H9 (cell line): ENCODE results near the gene TIGD3. TPM values are rescaled to one million over a fixed set of nuclear protein-coding genes. Genes with fewer than 3 reads are reported as not detected.

Source experiments
- DNase-seq: peaks from one replicate; pipeline ENCODE4 v3.0.0-alpha.2; 2017
- H2AFZ ChIP-seq: one replicate; pipeline ENCODE4 v1.6.1; 2013; ENCODE audit warnings: mild to moderate bottlenecking, low read length, control low read depth, moderate library complexity
- H2AK5ac ChIP-seq: 2 replicates; pipeline ENCODE4 v1.6.1; 2013; ENCODE audit warnings: low read length, control low read depth, mixed read lengths; ENCODE audit not compliant: insufficient read length
- H2BK120ac ChIP-seq: one replicate; pipeline ENCODE4 v1.6.1; 2013; ENCODE audit warnings: low read depth, mild to moderate bottlenecking, low read length, control low read depth, inconsistent platforms; ENCODE audit not compliant: poor library complexity, severe bottlenecking
- H2BK12ac ChIP-seq: 2 replicates; pipeline ENCODE4 v1.6.1; 2013; ENCODE audit warnings: low read length, control low read depth, mixed read lengths, low read depth; ENCODE audit not compliant: insufficient read length
- H2BK15ac ChIP-seq: 2 replicates; pipeline ENCODE4 v1.6.1; 2013; ENCODE audit warnings: low read depth, low read length, control low read depth
- H2BK20ac ChIP-seq: one replicate; pipeline ENCODE4 v1.6.1; 2013; ENCODE audit warnings: low read depth, mild to moderate bottlenecking, low read length, control low read depth, inconsistent platforms; ENCODE audit not compliant: poor library complexity, severe bottlenecking
- H2BK5ac ChIP-seq: 2 replicates; pipeline ENCODE4 v1.6.1; 2013; ENCODE audit warnings: low read length, control low read depth, mixed read lengths; ENCODE audit not compliant: insufficient read length
- H3K14ac ChIP-seq: 2 replicates; pipeline ENCODE4 v1.6.1; 2013; ENCODE audit warnings: low read length, control low read depth; ENCODE audit not compliant: insufficient read depth
- H3K18ac ChIP-seq: 2 replicates; pipeline ENCODE4 v1.6.1; 2013; ENCODE audit warnings: low read depth, mild to moderate bottlenecking, mixed read lengths, low read length, control low read depth; ENCODE audit not compliant: insufficient read length
- H3K23ac ChIP-seq: 2 replicates; pipeline ENCODE4 v1.6.1; 2013; ENCODE audit warnings: low read length, control low read depth, mixed read lengths, low read depth; ENCODE audit not compliant: insufficient read length
- H3K23me2 ChIP-seq: 2 replicates; pipeline ENCODE4 v1.6.1; 2013; ENCODE audit warnings: low read depth, mild to moderate bottlenecking, mixed read lengths, low read length, control low read depth; ENCODE audit not compliant: insufficient read length, poor library complexity, severe bottlenecking
- H3K27ac ChIP-seq: 2 replicates; pipeline ENCODE4 v1.5.1; 2013; ENCODE audit warnings: low read length, control low read depth, mixed read lengths, low read depth; ENCODE audit not compliant: insufficient read length
- H3K27me3 ChIP-seq: 2 replicates; pipeline ENCODE4 v1.6.1; 2013; ENCODE audit warnings: low read length, control low read depth, inconsistent platforms; ENCODE audit not compliant: insufficient read depth
- H3K4ac ChIP-seq: 2 replicates; pipeline ENCODE4 v1.6.1; 2013; ENCODE audit warnings: low read depth, mild to moderate bottlenecking, control low read depth, inconsistent platforms, low read length, moderate library complexity
- H3K4me1 ChIP-seq: 2 replicates; pipeline ENCODE4 v1.6.1; 2013; ENCODE audit warnings: low read length, control low read depth, inconsistent platforms; ENCODE audit not compliant: insufficient read depth
- H3K4me2 ChIP-seq: 2 replicates; pipeline ENCODE4 v1.6.1; 2013; ENCODE audit warnings: low read length, control low read depth, mixed read lengths; ENCODE audit not compliant: insufficient read length, insufficient read depth
- H3K56ac ChIP-seq: 2 replicates; pipeline ENCODE4 v1.6.1; 2013; ENCODE audit warnings: low read depth, mild to moderate bottlenecking, mixed read lengths, low read length, control low read depth; ENCODE audit not compliant: insufficient read length
- H3K79me1 ChIP-seq: 2 replicates; pipeline ENCODE4 v1.6.1; 2013; ENCODE audit warnings: low read depth, mild to moderate bottlenecking, moderate library complexity, low read length, control low read depth, inconsistent platforms; ENCODE audit not compliant: insufficient read depth, poor library complexity, severe bottlenecking
- H3K79me2 ChIP-seq: 2 replicates; pipeline ENCODE4 v1.6.1; 2013; ENCODE audit warnings: low read length, control low read depth, inconsistent platforms; ENCODE audit not compliant: insufficient read depth
- H3K9ac ChIP-seq: 2 replicates; pipeline ENCODE4 v1.6.1; 2013; ENCODE audit warnings: low read length, control low read depth, mixed read lengths; ENCODE audit not compliant: insufficient read length; ENCODE audit errors: extremely low read depth
- H3K9me3 ChIP-seq: one replicate; pipeline ENCODE4 v1.6.1; 2013; ENCODE audit warnings: low read depth, low read length, inconsistent platforms; ENCODE audit not compliant: control insufficient read depth
- H3T11ph ChIP-seq: one replicate; pipeline ENCODE4 v1.6.1; 2013; ENCODE audit warnings: mild to moderate bottlenecking, low read length, control low read depth, inconsistent platforms
- H4K20me1 ChIP-seq: one replicate; pipeline ENCODE4 v1.6.1; 2013; ENCODE audit not compliant: control insufficient read depth, insufficient read length, insufficient read depth
- H4K5ac ChIP-seq: 2 replicates; pipeline ENCODE4 v1.6.1; 2013; ENCODE audit warnings: low read depth, mild to moderate bottlenecking, mixed read lengths, low read length, control low read depth; ENCODE audit not compliant: insufficient read length
- H4K8ac ChIP-seq: replicated peaks from 2 replicates; pipeline ENCODE4 v1.6.1; 2013; ENCODE audit warnings: low read length, control low read depth, mixed read lengths, low read depth; ENCODE audit not compliant: insufficient read length
- H4K91ac ChIP-seq: 2 replicates; pipeline ENCODE4 v1.6.1; 2013; ENCODE audit warnings: low read depth, mild to moderate bottlenecking, moderate library complexity, mixed read lengths, low read length, control low read depth; ENCODE audit not compliant: insufficient read length
- H3K27ac Mint-ChIP-seq, 3 experiments: 2 replicates in 2 of 3; 3 replicates in 1 of 3; pipeline ENCODE4 v1.8.0; 2020 to 2021; ENCODE audit warnings: mixed read lengths in 3 of 3, mild to moderate bottlenecking in 1 of 3, moderate library complexity in 1 of 3
- H3K27me3 Mint-ChIP-seq: 2 replicates; pipeline ENCODE4 v1.8.0; 2021; ENCODE audit warnings: low read depth, mild to moderate bottlenecking, moderate library complexity, mixed read lengths
- H3K36me3 Mint-ChIP-seq, 3 experiments: 2 replicates in 2 of 3; 3 replicates in 1 of 3; pipeline ENCODE4 v1.8.0; 2020 to 2021; ENCODE audit warnings: low read depth in 3 of 3, mixed read lengths in 3 of 3; ENCODE audit not compliant: insufficient read depth in 1 of 3
- H3K4me1 Mint-ChIP-seq, 2 experiments: 2 replicates each; pipeline ENCODE4 v1.8.0; 2020; ENCODE audit warnings: mixed read lengths in 2 of 2
- H3K4me3 Mint-ChIP-seq, 2 experiments: 2 replicates in 1 of 2; 3 replicates in 1 of 2; pipeline ENCODE4 v1.8.0; 2020 to 2021; ENCODE audit warnings: mild to moderate bottlenecking in 2 of 2, mixed read lengths in 2 of 2, moderate library complexity in 1 of 2
- H3K9me3 Mint-ChIP-seq, 2 experiments: 2 replicates in 1 of 2; 3 replicates in 1 of 2; pipeline ENCODE4 v1.8.0; 2020; ENCODE audit warnings: mild to moderate bottlenecking in 2 of 2, mixed read lengths in 2 of 2, moderate library complexity in 1 of 2
- WGBS: extraction: QIAGEN DNeasy Blood & Tissue Kit; methylation state at CpG from one replicate; pipeline ENCODE4 v1.1.7; 2013; ENCODE audit warnings: missing lambda C conversion rate, low lambda C conversion rate, mixed read lengths; ENCODE audit not compliant: insufficient read length; ENCODE audit errors: extremely low coverage; 5-methylcytosine and 5-hydroxymethylcytosine counted together
- total RNA-seq: library from RNA; stranded (reverse); gene quantifications from 2 replicates; pipeline ENCODE4 v1.2.1, GENCODE V29; 2021
- TF ChIP-seq, protein P1 (sequence below): fragments of 200-600 bp; sonication (generic); conservative IDR thresholded peaks from 3 replicates; pipeline ENCODE4 v1.8.0; 2021; ENCODE audit warnings: antibody characterized with exemption, mild to moderate bottlenecking

TIGD3 gene
- total RNA-seq, 1 experiment from 2014 or later, result 0.66 TPM

DNA sequence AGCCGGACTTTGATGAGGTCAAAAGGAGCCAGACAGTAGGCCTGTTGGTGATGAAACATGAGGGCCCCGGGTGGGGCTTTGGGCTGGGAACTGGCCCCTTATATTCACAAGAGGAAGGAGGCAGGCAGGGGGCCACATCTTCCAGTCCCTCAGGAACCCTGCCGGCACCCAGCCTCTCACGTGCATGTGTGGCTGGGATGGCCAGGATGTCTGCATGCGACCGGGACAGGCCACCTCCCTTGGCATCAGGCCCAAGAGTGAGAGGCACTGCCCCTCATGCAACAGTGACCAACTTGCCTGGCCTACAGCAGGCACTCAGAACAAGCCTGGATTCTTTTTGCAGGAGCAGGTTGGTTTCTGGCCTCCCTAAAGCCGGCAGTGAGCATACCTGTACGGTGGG lies 22.5 kb downstream of the TIGD3 start:
- DNase-seq, result no peak
- no CpG with 5 or more reads among the region's 8 CpGs for WGBS
- Histone ChIP-seq H3K4me1 (no peaks in the 10 kb centered on the region), H3K4ac (no peak overlapping the region), H4K8ac (no peak overlapping the region), H2BK12ac (no peak overlapping the region), H4K5ac (no peak overlapping the region), H3K9me3 (no peaks in the 10 kb centered on the region), H4K91ac (no peak overlapping the region), H3K27ac (no peak overlapping the region), H3K27me3 (no peaks in the 10 kb centered on the region), H3K23me2 (no peaks in the 10 kb centered on the region), H2BK15ac (no peak overlapping the region), H3K9ac (no peak overlapping the region), H3K18ac (no peak overlapping the region), H3K79me2 (no peaks in the 10 kb centered on the region), H3K79me1 (no peaks in the 10 kb centered on the region), H2BK120ac (no peak overlapping the region), H3K14ac (no peak overlapping the region), H3K56ac (no peak overlapping the region), H2AFZ (no peak overlapping the region), H3T11ph (no peak overlapping the region), H2BK5ac (no peak overlapping the region), H2BK20ac (no peak overlapping the region), H3K23ac (no peak overlapping the region), H4K20me1 (no peaks in the 10 kb centered on the region), H2AK5ac (no peak overlapping the region), H3K4me2 (no peak overlapping the region)
- H3K27ac Mint-ChIP-seq, result no peak overlapping the region
- H3K27me3 Mint-ChIP-seq, result peaks cover 17% of the 10 kb centered on the region
- TF ChIP-seq, protein P1, sequence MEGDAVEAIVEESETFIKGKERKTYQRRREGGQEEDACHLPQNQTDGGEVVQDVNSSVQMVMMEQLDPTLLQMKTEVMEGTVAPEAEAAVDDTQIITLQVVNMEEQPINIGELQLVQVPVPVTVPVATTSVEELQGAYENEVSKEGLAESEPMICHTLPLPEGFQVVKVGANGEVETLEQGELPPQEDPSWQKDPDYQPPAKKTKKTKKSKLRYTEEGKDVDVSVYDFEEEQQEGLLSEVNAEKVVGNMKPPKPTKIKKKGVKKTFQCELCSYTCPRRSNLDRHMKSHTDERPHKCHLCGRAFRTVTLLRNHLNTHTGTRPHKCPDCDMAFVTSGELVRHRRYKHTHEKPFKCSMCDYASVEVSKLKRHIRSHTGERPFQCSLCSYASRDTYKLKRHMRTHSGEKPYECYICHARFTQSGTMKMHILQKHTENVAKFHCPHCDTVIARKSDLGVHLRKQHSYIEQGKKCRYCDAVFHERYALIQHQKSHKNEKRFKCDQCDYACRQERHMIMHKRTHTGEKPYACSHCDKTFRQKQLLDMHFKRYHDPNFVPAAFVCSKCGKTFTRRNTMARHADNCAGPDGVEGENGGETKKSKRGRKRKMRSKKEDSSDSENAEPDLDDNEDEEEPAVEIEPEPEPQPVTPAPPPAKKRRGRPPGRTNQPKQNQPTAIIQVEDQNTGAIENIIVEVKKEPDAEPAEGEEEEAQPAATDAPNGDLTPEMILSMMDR, result no peak
- no peak overlapping the region for H3K4me3 Mint-ChIP-seq
- H3K4me1 Mint-ChIP-seq, result peaks cover 4 to 9% of the 10 kb centered on the region in 2 experiments; a peak in 3 of 4 replicates
- no peaks in the 10 kb centered on the region for H3K9me3 Mint-ChIP-seq
- H3K36me3 Mint-ChIP-seq, result no peaks in the 10 kb centered on the region
